GM13976 (cell line): ENCODE data around the gene UBR1.

Experiments used
- DNase-seq: peaks from one replicate; pipeline ENCODE4 v3.0.0; 2012; ENCODE audit warnings: low spot score
- in situ Hi-C: fragments of 300-500 bp; cut with MboI; formaldehyde crosslinking; loops from one replicate; pipeline ENCODE4 v1.12.0; 2022; ENCODE audit warnings: low sequenced_read_pairs, mixed read lengths, inconsistent platforms; ENCODE audit not compliant: unreplicated experiment
- TF ChIP-seq, protein P1 (sequence below): IDR thresholded peaks from 2 replicates; pipeline ENCODE4 v1.5.1; 2012; ENCODE audit warnings: borderline replicate concordance, mild to moderate bottlenecking; ENCODE audit not compliant: insufficient read depth; ENCODE audit errors: extremely low read depth, missing control alignments, control extremely low read depth

The UBR1 gene

DNA sequence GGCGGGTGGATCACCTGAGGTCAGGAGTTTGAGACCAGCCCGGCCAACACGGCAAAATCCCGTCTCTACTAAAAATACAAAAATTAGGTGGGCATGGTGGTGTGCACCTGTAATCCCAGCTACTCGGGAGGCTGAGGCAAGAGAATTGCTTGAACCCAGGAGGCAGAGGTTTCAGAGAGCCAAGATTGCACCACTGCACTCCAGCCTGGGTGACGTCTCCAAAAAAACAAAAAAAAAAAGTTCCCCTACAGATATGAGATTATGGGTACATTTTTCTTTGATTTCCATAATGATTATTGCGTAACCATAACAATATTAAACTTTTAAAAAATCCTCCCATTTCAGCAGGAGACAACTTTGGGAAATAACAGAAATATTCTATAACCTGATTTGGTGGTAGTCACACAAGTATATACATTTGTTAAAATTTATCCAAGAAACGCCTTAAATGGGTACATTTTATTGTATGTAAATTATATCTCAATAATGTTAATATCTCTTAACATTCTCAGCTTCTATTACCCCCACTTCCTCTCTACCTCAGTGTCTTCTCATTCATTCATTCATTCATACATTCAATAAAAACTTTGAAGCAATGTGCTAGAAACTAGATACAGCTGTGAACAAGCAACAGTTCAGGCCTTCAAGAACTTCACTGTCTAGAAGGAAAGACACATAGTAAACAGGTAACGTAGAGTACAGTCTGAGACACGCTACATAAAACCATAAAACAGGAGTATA, 6.6 kb downstream of the UBR1 start:
- in situ Hi-C loops: no loop called here
- DNase-seq: no peak
- TF ChIP-seq, protein P1, sequence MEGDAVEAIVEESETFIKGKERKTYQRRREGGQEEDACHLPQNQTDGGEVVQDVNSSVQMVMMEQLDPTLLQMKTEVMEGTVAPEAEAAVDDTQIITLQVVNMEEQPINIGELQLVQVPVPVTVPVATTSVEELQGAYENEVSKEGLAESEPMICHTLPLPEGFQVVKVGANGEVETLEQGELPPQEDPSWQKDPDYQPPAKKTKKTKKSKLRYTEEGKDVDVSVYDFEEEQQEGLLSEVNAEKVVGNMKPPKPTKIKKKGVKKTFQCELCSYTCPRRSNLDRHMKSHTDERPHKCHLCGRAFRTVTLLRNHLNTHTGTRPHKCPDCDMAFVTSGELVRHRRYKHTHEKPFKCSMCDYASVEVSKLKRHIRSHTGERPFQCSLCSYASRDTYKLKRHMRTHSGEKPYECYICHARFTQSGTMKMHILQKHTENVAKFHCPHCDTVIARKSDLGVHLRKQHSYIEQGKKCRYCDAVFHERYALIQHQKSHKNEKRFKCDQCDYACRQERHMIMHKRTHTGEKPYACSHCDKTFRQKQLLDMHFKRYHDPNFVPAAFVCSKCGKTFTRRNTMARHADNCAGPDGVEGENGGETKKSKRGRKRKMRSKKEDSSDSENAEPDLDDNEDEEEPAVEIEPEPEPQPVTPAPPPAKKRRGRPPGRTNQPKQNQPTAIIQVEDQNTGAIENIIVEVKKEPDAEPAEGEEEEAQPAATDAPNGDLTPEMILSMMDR: no peak

DNA sequence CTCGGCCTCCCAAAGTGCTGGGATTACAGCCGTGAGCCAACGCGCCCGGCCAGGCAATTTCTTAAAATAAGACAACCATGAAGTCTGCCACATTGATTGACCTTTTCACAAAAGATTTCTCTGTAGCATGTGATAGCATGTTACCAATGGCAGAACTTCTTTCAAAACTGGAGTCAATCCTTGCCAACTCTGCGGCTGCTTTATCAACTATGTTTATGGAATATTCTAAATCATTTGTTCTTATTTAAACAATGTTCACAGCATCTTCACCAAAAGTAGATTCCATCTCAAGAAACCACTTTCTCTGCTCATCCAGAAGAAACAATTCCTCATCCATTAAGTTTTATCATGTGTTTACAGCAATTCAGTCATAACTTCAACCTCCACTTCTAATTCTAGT, 9.4 kb downstream of the UBR1 start:
- no peak for DNase-seq
- in situ Hi-C loops: no loop called here
- TF ChIP-seq, protein P1: no peak

DNA sequence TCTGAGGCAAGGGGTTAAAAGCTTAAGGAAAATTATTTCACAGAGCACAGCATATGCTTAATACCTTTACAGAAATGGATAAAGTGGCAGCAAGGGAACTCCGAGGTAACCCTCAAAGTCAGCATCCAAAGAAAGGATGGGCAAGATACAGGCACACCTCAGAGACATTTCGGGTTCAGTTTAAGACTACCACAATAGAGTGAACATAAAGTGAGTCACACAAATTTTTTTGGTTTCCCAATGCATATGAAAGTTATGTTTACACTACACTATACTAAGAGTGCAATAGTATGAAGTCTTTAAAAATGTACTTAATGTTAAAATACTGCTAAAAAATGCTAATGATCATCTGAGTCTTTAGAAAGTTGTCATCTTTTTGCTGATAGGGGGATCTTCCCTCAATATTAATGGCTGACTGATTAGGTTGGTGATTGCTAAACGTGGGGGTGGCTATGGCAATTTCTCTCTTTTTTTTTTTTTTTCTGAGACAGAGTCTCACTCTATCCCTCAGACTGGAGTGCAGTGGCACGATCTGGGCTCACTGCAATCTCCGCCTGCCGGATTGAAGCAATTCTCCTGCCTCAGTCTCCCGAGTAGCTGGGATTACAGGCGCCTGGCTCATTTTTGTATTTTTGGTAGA, 10.0 kb downstream of the UBR1 start:
- DNase-seq: no peak
- in situ Hi-C loops: no loop called here
- TF ChIP-seq, protein P1: no peak

DNA sequence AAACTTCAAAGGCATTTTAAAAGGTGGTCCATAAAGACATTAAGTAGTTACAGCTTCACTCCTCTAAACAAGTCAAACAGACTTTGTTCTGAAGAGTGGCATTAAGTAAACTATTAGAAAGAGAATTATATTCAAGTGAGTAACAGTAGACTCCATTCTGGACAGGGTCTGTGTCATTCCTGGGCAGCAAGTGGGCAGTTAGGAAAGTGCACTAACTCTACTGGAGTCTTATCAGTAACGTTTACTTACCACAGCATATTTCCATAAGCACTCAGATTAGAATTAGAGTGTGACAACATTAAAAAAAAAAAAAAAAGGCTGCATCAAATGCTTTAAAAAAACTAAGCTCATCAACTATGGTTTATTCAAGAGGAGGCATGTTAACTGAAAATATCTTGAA, 10.6 kb downstream of the UBR1 start:
- in situ Hi-C loops: no loop called here
- DNase-seq: no peak
- TF ChIP-seq, protein P1: no peak

DNA sequence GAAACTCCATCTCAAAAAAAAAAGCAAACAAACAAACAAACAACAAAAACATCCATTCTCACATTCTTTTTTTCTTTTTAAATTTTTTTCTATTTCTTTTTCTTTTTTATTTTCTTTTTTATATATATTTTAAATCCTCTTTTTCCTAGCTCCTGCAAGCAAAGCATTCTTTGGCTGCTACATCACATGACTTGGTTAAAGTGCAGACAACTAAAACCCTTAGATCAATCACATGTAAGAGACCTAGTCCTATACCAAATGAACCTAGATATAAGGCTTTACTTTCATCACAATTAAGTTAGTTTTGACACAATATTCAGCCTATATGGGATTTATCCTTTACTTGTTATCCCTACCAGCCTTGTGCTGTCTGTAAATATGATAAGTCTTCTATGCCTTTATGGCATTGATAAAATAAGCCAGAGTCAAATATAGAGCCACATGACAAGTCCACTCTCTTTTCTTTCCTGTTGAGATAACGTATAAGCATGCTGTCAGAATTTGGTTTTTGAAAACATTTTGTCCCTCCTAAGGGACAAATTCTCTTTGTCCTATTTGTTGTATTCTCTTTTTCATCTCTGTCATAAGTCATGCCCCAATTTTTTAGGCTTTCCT, 11.3 kb downstream of the UBR1 start:
- in situ Hi-C loops: no loop called here
- TF ChIP-seq, protein P1: no peak
- DNase-seq: no peak

DNA sequence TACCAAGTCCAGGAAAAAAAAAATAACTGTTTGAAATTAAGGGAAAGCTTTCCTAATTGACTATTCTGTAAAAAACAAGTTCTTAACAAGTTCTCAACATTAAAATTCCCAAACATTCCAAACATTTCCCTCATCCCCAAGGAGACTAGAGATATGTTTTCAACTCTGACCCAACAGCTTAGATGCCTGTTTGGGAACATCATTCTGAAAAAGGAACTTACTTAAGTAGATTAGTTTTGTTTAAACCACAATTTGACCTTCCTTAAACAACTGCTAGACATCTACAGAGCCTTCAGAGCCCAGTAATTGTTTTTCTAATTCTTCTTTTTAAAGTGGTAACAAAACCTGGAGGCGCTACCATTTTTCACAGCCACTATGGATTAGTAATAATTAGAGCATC, 12.8 kb downstream of the UBR1 start:
- in situ Hi-C loops: no loop called here
- peak; percentile 37 for DNase-seq
- TF ChIP-seq, protein P1: no peak
